Measurements from ENCODE around the gene STRIP2. TPM values are rescaled to one million over a fixed set of nuclear protein-coding genes. Genes with fewer than 3 reads are reported as not detected.

STRIP2 gene
- total and polyA plus RNA-seq, 9 of the 15 experiments (the other 6 are each of a cell fraction or from before 2014, with no cell fraction given): 10.1 to 81.8 (median 42.3) TPM

GRCh38 chr7:129515381-129515780, 81.1 kb downstream of the STRIP2 start:
- Histone ChIP-seq H3K36me3 (ENCODE audit: control insufficient read depth, insufficient read depth, low read length) (no peaks in the 10 kb centered on the region), H4K20me1 (replicated peaks; ENCODE audit: control insufficient read depth, insufficient read depth, low read length) (no peaks in the 10 kb centered on the region), H2AFZ (ENCODE audit: low read depth, low read length) (no peak overlapping the region), H3K27me3 (ENCODE audit: control insufficient read depth in 2 of 2, insufficient read depth in 2 of 2, low read length in 2 of 2) (peaks cover 30 to 50% of the 10 kb centered on the region in 2 experiments), H3K79me2 (ENCODE audit: control insufficient read depth, insufficient read depth, low read length) (no peaks in the 10 kb centered on the region), H3K4me1 (replicated peaks in 1 of 2; ENCODE audit: control insufficient read depth in 2 of 2, insufficient read depth in 2 of 2, low read length in 2 of 2) (no peaks in the 10 kb centered on the region), H3K4me3 (no peak overlapping the region), H3K9ac (ENCODE audit: insufficient read depth in 1 of 2, low read depth in 2 of 2, low read length in 2 of 2) (no peak overlapping the region), H3K4me2 (ENCODE audit: insufficient read depth, low read length) (no peak overlapping the region), H3K27ac (ENCODE audit: extremely low read depth, low read depth, low read length) (no peak overlapping the region), H3K9me1 (ENCODE audit: control insufficient read depth, insufficient read depth, low read length) (no peaks in the 10 kb centered on the region), H3K9me3 (replicated peaks; ENCODE audit: control insufficient read depth, insufficient read depth, low read depth, low read length) (0 out of 2 replicates have a peak, but pooled peaks cover 2% of the 10 kb centered on the region)
- ChIA-PET POLR2A (interaction anchor here (1.0 kb wide), 1 partner anchor 15 kb away, joined by 3 read pairs; no protein-coding TSS in a partner anchor), CTCF (ENCODE audit: low intra/inter-chr PET ratio) (no interaction called here)
- in situ Hi-C loops (cut with MboI) (no loop called here), intact Hi-C loops (cut with micrococcal nuclease) (no loop called here)
- 15% methylated on average over 4 of the region's 4 CpGs for WGBS (ENCODE audit: insufficient coverage, low coverage, missing lambda C conversion rate)
- no peak for FAIRE-seq
- BruUV-seq (replicated peaks): no TSS peak
- DNase-seq (ENCODE audit: extremely low read depth in 1 of 4, low spot score in 3 of 4): no peak
- no peak for TF ChIP-seq ZNF407 (IDR thresholded peaks at IDR 0.05; ENCODE audit: low read depth)
- TF ChIP-seq, protein P1, sequence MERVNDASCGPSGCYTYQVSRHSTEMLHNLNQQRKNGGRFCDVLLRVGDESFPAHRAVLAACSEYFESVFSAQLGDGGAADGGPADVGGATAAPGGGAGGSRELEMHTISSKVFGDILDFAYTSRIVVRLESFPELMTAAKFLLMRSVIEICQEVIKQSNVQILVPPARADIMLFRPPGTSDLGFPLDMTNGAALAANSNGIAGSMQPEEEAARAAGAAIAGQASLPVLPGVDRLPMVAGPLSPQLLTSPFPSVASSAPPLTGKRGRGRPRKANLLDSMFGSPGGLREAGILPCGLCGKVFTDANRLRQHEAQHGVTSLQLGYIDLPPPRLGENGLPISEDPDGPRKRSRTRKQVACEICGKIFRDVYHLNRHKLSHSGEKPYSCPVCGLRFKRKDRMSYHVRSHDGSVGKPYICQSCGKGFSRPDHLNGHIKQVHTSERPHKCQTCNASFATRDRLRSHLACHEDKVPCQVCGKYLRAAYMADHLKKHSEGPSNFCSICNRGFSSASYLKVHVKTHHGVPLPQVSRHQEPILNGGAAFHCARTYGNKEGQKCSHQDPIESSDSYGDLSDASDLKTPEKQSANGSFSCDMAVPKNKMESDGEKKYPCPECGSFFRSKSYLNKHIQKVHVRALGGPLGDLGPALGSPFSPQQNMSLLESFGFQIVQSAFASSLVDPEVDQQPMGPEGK (CRISPR knock-in tag; IDR thresholded peaks at IDR 0.05; ENCODE audit: borderline replicate concordance): no peak
- no peak for TF ChIP-seq CREM (IDR thresholded peaks at IDR 0.05; ENCODE audit: low read depth)
- 0 out of 2 replicates have a peak, but pooled peaks have one; percentile 35 for TF ChIP-seq ADNP (tag; IDR thresholded peaks at IDR 0.05)
- 0 out of 2 replicates have a peak, but pooled peaks have one; percentile 45 for TF ChIP-seq TRIM28 (IDR thresholded peaks at IDR 0.05)
- TF ChIP-seq TRIM24 (IDR thresholded peaks at IDR 0.05): peak; percentile 26 to 60; a peak in 2 of 4 replicates
- no peak for TF ChIP-seq BRD9 (IDR thresholded peaks at IDR 0.05; ENCODE audit: low read depth, partially characterized antibody)
- no peak for TF ChIP-seq HEY1 (CRISPR knock-in tag; IDR thresholded peaks at IDR 0.05; ENCODE audit: borderline replicate concordance)
- TF ChIP-seq UBTF (IDR thresholded peaks at IDR 0.05; ENCODE audit: borderline replicate concordance in 1 of 2, low read depth in 2 of 2, low read length in 2 of 2): no peak
- TF ChIP-seq ZNF316 (IDR thresholded peaks at IDR 0.05): peak; percentile 69
- ATAC-seq: no peak

All from K562 (cell line).